Measurements from ENCODE around the gene OR13H1. TPM values are rescaled to one million over a fixed set of nuclear protein-coding genes. Genes with fewer than 3 reads are reported as not detected.

Gene OR13H1
- not detected in 2 replicates for total RNA-seq

GRCh38 chrX:131543774-131544173, at the start of gene OR13H1:
Gene OR13H1, plus strand, starts transcription at chrX:131544074. Its CDS starts 0 bp downstream, at chrX:131544074.

Measured in articular chondrocyte of knee joint (primary cell).